Right renal pelvis (tissue), 4 donors: Measurements from ENCODE around the gene TAF4. TPM values are rescaled to one million over a fixed set of nuclear protein-coding genes. Genes with fewer than 3 reads are reported as not detected.
"Not testable (repeated sequence)": the region's sequence is repeated elsewhere in the genome, so short reads cannot be mapped to it uniquely, and the experiment has no call there.

Experiments
- DNase-seq, 4 donors: peaks; one replicate each; pipeline ENCODE4 v3.0.0-alpha.2; 2013; ENCODE audit warnings: low read depth in 4 of 4, low spot score in 3 of 4, missing footprints in 1 of 4
- polyA plus RNA-seq, 4 donors: library from polyadenylated mRNA; unstranded; fragments of 120-200 nt; gene quantifications; one replicate each; pipeline ENCODE4 v1.2.1, GENCODE V29; 2013; ENCODE audit not compliant: insufficient read length in 4 of 4

TAF4 gene
- polyA plus RNA-seq, 4 donors: 16.7 to 20.9 (median 17.7) TPM

DNA sequence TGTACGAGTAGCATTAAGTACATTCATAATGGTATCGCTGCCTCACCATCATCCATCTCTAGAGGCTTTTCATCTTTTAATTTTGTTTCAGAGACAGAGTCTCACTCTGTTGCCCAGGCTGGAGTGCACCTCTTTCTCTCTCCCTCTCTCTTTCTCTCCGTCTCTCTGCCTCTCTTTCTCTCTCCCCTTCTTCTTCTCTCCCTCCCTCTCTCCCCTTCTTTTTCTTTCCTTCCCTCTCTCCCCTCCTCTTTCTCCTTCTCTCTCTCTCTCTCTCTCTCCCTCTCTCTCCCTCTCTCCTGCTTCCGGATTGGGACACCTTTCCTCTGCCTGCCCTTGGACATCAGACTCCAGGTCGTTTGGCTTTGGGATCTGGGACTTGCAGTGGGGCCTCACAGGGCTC is 17.6 kb upstream of the TAF4 start:
- no peak for DNase-seq

DNA sequence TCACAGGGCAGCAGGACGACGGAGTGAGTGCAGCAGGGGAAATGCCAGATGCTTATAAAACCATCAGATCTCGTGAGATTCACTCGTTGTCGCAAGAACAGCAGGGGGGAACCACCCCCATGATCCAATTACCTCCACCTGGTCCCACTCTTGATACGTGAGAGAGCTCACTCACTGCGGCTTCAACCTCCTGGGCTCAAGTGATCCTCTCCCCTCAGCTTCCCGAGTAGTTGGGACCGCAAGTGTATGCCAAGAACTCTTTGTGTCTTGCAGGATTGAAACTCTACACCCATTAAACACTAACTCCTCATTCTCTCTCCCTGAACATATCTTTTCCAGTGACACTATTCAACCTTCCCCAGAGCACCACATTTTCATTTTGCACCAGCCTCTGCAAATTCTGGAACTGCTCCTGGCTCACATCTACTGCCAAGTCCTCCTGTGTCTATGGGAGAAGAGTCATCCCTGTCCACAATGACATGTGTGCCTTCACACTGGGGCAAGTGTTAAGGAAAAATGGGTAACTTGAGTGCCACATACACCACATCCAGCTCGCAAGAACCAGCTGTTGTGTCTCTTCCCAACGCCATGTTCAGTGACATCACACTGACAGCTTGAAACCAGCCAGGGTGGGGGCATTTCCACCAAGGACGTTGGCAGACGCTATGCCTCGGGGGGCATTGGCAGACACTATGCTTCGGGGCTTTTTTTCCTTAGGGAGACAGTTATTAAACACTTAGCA is 14.7 kb upstream of the TAF4 start:
- DNase-seq: no peak

DNA sequence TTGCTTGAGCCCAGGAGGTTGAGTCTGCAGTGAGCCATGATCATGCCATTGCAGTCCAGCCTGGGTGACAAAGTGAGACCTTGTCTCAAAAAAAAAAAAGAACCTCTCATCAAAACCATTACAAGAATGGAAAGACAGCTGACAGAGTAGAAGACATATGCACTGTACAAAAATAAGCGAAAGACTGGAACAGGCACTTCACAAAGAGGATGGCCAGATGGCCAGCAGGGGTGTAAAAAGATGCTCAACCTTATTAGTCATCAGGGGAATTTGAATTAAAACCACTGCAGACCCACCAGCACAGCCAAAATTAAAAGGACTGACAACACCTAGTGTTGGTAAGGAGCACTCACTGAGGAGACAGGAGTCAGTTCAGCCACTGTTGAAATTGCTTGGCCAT is 13.5 kb upstream of the TAF4 start:
- DNase-seq: no peak

DNA sequence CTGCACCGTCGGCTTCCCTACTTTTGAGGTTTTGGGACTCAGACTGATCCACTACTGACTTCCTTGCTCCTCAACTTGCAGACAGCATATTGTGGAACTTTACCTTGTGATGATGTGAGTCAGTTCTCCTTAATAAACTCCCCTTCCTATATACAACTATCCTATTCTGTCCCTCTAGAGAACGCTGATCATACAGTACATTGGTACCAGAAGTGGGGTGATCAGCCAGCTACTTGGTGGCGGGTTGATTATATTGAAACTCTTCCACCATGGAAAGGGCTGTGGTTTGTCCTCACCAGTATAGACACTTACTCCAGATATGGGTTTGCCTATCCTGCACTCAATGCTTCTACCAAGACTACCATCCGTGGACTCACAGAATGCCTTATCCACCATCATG is 7.6 kb upstream of the TAF4 start:
- DNase-seq: no peak

DNA sequence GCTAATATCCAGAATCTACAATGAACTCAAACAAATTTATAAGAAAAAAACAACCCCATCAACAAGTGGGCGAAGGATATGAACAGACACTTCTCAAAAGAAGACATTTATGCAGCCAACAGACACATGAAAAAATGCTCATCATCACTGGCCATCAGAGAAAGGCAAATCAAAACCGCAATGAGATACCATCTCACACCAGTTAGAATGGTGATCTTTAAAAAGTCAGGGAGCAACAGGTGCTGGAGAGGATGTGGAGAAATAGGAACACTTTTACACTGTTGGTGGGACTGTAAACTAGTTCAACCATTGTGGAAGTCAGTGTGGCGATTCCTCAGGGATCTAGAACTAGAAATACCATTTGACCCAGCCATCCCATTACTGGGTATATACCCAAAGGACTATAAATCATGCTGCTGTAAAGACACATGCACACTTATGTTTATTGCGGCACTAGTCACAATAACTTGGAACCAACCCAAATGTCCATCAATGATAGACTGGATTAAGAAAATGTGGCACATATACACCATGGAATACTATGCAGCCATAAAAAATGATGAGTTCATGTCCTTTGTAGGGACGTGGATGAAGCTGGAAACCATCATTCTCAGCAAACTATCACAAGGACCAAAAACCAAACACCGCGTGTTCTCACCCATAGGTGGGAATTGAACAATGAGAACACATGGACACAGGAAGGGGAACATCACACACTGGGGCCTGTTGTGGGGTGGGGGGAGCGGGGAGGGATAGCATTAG is 6.2 kb upstream of the TAF4 start:
- DNase-seq: not testable (repeated sequence)

DNA sequence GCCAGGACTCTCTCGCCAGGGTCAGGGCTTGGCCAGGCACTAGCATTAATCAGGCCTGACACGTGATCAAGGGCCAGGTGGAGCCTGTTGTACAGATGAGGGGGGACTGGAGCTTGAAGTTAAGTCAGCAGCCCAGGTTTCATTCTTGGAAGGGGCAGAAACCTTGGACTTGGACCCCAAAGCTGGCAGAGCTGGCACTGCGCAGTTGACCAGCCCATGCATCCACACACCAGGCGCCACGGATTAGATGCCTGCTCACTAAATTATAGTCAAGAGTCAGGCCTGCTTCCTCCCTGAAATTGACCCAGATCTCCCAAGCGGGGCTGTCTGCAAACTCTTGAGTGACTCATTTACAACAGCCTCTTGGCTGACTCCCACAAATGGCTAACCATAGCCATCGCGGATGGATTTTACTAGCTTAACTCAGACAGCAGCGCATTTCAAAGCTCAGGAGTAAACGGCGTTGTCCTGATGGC is 4.1 kb upstream of the TAF4 start:
- no peak for DNase-seq

DNA sequence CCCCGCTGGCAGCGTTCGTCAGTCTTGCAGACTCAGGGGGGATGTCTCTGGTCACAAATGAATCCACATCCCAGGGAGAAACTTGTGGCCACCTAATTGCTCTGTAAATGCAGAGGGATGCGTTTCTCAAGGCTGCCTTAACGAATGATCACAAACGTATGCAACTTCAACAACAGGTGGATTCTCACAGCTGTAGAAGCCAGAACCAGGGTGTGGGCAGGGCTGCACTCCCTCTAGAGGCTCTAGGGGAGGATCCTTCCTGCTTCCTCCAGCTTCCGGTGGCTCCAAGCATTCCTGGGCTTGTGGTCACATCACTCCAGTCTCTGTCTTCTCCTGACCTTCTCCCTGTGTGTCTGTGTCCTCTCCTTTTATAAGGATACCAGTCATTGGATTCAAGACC is 3.3 kb upstream of the TAF4 start:
- no peak for DNase-seq

DNA sequence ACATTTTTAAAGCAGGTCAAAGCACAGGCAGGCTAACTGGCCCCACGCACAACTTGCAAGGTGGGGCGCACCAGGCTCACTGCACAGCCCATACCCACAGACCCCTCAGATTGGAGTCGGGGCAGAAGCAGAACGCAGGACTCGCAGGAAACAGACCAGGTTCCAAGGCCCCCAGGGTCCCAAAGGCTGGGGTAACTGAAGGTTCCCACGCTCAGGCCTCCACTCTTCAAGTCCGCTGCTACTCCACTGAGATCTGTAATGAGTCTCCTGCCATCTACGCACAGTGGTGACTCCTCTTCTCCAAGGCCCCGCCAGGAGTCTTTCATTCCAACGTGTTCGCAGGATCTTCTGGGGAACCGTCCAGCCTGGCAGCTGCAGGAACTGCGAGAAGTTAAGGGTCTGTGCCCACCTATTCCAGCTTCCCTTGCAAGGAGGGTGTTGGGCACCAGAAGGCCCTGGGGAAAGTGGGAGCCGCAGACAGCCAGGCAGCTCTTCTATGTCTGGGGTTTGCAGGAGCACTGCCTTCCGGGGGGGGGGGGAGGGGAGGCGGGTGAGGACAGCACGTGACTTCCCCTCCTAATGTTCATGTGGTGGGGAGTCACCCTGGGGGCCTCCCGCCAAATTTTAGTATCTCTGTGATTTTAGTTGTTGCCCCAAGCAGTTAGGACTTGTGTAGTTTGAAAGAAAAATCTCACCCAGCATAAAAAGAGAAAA is 2.0 kb upstream of the TAF4 start:
- no peak for DNase-seq

DNA sequence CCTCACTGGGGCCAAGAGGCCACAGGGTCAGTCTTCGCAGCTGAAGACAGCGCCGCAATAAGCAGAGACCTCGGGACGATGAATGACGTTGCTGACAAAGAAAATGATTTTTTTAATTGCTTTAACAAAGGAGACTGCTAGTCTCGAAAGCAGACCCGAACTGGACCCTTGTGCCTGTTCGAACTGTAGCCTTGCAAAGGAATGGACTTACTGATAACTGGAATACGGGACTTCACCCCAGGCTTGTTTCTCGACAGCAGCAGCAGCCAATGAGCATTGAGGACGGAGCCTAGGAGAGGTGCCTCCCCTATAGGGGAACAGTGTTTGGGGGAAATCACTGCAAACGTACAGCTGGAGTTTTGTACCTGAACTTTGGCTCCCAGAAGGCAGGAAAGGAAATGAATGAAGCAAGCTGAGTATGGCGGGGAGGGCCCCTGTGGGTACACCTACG is 1.3 kb upstream of the TAF4 start:
- DNase-seq: no peak

DNA sequence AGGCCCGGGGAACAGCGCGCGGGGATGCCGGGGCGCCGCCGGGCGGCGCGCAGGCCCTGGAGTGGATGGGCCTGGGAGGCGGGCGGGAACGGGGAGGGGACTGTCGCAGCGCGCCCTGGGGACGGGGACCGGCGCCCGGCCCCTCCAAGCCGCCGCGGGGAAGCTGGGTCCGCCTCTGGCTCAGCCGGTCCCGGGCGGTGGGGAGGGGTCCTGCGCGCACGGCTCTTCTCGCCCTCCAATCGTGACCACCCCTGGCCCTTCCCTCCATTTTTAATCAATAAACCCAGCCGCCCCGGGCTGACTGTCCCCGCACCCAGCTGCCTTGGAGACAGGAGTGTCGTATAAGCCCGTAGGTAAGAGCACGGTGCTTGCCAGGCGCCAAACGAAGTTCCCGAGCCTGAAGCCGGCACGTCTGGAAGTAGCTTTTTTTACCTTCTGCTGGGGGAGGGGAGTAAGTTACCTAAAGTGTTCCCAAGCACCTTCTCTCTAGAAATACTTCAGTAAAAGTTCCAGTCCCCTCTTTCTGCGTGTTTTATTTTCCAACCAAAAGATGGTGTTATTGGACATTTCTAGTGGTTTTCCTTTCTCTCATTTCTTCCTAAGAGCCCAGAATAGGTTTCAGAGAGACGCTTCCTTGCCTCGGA is 780 bp upstream of the TAF4 start:
- DNase-seq: no peak

DNA sequence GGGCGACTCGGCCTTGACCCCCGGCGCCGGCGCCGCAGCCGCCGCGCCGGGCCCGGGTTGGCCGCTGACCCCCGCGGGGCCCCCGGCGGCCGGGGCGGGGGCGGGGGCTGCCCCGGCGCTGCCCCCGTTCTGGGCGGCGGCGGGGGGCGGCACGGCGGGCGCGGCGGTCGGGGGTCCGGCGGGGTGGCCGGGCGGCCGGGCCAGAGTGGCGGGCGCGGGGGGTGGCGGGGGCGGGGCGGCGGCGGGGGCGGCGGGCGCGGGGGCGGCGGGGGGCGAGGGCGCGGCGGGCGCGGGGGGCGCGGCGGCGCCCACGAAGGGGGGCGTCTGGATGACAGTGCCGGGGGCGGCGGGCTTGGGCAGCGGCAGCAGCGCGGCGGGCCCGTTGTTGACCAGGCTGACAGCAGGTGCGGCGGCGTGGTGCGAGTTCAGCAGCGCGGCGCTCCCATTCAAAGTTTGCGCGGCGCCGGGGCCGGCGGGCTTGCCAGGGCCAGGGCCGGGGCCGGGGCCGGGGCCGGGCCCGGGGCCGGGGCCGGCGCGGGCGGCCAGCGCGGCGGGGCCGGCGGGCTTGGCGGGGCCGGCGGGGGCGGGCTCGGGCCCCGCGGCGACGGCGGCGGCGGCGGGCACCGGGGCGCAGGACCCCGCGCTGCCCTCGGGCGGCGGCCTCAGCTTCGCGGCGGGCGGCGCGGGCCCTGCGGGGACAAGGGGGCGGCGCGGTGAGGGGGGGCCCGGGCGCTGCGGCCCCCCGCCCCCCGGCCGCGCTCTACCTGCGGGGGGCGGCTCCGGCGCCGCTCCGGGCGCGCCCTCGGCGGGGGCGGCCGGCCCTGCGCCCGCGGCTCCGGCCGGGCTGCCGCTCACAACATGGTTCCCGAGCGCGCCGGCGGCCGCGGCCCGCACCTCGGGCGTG is 659 bp downstream of the TAF4 start:
- no peak for DNase-seq

DNA sequence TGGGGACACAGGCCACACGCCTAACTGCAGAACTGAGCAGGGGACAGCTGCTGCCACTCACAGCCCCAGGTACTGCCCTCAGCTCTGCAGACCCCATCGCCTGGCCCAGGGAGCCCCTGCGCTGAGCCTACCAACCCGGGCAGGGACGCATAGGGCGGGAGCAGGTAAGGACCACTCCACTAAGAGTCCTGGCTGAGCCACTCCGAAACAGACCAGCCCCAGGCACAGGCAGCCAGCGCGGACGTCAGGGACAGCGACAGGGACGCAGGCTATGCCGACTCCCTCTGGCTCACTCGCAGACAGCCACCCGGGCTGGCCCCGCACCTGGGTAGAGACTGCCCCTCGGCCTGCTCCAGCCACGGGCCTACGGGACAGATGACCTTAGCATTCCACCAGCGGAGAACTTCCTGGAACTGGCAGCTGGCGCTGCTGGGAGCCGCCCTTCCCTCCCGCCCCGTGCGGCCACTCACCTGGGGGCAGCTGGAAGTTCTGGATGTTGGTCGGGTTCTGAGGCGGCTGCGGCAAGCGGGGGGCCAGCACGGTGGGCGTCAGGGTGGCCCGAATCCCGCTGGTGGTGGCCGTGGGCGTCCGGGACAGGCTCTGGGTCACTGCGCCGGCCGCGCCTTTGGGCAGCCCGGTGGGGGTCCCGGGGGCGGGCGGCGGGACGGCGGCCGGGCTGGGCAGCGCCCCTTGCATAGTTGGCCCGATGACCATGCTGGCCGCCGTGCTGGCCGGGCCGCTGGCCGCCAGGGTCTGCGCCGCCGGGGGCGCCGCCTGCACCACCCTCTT is 1.5 kb downstream of the TAF4 start:
- DNase-seq: no peak

DNA sequence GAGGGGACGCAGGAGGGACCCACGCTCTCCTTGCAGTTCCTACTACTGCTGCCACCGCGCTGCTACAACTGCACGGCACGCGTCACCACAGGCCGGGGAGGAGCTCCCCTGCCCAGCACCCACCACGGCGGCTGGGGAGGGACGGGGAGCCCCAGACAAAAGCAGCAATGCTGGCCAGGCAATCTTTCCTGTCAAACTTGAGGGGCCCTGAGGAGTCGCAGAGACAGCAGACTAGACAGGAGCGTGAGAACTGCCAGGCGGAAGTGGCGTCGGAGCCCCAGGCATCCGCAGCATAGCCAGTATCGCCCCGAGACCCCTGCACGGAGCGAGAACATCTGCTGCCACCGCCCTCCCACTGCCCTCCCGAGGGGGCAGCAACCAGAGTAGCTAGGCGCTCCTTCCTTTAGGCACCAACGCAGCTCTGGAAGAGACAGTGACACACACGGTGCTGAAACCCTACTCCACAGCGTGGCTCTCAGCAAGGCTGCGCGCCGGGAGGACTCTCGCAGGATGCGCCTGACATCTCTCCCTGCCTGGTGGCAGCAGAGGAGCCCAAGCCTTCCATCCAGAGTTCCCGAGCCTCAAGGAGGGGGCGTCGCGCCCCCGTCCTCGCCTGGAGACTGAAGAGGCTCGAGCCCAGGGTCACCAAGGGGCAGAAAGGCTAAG is 2.2 kb downstream of the TAF4 start:
- no peak for DNase-seq

DNA sequence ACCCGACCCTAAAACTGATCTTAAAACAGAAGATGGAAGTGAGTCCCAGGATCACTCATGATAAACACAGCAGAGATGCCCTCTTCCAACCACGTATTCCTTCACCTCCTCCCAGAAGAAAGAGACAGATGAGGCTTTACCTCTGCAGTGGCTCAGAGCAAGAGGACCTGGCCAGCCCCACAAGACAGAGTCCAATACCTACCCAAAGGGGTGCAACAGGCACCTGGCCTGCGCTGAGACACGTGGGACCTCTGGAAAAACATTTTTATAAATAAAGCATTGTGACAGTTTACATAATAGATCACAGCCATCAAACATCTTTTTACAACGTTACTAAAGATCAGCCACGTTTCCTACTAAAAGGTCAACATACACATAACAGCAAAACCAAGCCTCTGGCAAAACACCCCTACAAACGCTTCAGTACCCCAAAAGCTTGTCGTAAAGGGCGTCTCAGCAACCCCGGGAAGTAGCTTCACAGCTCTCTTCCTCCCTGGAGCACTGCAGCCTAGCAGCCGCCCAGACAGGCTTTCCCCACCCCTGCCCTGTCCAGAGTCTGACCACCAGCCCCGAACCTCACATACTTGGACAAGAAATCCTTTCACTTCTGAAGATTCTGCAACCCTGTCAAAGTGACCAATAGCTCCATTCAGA is 2.9 kb downstream of the TAF4 start:
- DNase-seq: no peak

DNA sequence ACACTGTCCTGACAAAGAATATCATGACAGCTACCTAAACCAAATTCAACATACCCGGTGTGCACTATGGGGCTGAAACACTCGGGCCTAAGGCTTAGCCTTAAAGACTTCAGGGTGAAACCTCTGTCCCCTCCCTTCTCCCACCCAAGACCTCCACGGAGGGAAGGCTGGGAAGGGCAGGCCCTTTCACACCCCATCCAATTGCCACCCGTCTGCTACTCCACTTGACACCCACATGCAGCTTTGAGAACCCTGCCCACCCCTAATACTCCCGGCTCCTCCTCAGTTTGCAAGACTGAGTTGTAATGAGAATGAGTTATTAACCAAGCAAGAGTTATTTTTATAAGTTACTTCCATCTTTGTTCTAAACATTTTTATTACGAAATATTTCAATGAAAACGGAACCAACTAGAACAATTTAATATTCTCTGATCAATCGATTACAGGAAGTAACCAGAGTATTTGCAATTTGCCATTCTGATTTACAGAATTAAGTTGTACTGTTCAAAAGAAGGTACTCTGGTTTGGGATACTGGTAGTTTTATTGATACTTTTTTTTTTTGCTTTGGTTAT is 3.7 kb downstream of the TAF4 start:
- no peak for DNase-seq

DNA sequence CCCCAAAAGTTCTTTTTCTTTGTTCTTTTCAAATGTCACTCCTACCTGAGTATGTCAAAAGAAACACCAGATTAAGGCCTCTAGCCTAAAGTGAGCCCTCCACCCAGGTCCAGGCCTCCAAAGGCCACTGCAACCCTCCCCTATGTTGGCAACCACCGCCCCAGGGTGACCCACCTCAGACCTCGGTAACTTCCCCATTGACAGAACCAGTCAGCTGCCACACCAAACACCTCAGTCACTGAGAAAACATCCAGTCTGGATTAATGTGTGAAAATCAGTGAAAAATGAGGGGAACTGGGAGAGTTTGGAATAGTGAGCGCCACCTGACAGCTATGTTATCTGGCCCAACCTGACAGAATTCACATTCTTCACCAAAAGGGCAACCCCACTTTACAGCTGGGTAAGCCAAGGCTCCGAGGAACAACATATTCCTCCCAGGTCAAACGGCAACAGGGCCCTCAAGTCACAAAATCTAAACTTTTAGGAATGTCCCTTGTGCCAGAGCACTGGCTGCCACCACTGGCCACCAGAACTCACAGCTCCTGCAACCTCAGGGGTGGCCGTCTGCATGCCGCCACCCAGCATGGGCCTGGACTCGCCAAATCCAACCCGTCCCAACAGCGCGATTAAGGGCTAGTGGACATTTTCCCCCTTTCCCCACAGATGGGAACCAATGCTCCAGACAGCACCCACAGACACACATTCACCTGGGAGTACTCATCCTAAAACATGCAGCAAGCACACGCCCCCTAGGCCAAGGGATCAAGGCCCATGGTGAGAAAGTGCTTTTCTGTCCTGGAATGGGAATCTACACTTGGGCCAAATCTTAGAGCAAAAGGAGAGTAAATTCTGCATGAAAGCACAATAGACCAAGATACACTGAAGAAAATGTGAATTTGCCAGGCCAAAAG is 4.8 kb downstream of the TAF4 start:
- DNase-seq: no peak
